Thyroid gland (tissue), 4 donors: ENCODE data around the gene RFX2. TPM values are rescaled to one million over a fixed set of nuclear protein-coding genes. Genes with fewer than 3 reads are reported as not detected.

Experiments
- DNase-seq, 2 donors: peaks; one replicate each; pipeline ENCODE4 v3.0.0-alpha.2; 2019
- H3K27ac ChIP-seq, 3 donors: fragments of 200-600 bp; sonication (generic); 1 replicate in 2 of 3; 2 replicates in 1 of 3; pipeline ENCODE4 v1.5.1; 2016 to 2019; ENCODE audit warnings: mild to moderate bottlenecking in 1 of 3, moderate library complexity in 1 of 3
- H3K27me3 ChIP-seq: fragments of 200-600 bp; sonication (generic); one replicate; pipeline ENCODE4 v1.5.1; 2019
- H3K36me3 ChIP-seq, 2 donors: fragments of 200-600 bp; sonication (generic); one replicate each; pipeline ENCODE4 v1.5.1; 2016 to 2019
- H3K4me1 ChIP-seq, 2 donors: fragments of 200-600 bp; sonication (generic); one replicate each; pipeline ENCODE4 v1.5.1; 2017 to 2019
- H3K4me3 ChIP-seq, 3 donors: fragments of 200-600 bp; sonication (generic); replicated peaks in 1 of 3; 1 replicate in 2 of 3; 2 replicates in 1 of 3; pipeline ENCODE4 v1.5.1; 2016; ENCODE audit warnings: mild to moderate bottlenecking in 1 of 3
- H3K9me3 ChIP-seq: fragments of 200-600 bp; sonication (generic); one replicate; pipeline ENCODE4 v1.5.1; 2017
- CTCF ChIP-seq, 6 experiments: fragments of 200-600 bp in 3 of 6; fragments of 450-650 bp in 3 of 6; sonication (generic) in 3 of 6; IDR thresholded peaks; one replicate each; pipeline ENCODE4 v1.5.1; 2016 to 2019; ENCODE audit warnings: antibody characterized with exemption in 6 of 6, mild to moderate bottlenecking in 2 of 6, inconsistent platforms in 1 of 6, moderate library complexity in 1 of 6
- POLR2A ChIP-seq, 2 donors: fragments of 450-650 bp; IDR thresholded peaks; one replicate each; pipeline ENCODE4 v1.6.1; 2017; ENCODE audit warnings: antibody characterized with exemption in 2 of 2, mild to moderate bottlenecking in 2 of 2, moderate library complexity in 1 of 2
- WGBS, 2 donors: methylation state at CpG; one replicate each; pipeline ENCODE4 v1.1.5; 2017; 5-methylcytosine and 5-hydroxymethylcytosine counted together
- intact Hi-C: fragments of 100-400 bp; cut with DNase I; formaldehyde crosslinking; loops from one replicate; pipeline ENCODE4 v1.15.1; 2023
- total RNA-seq, 4 donors: library from RNA; depleted of rRNA; stranded (reverse); fragments of >200 nt; gene quantifications; one replicate each; pipeline ENCODE4 v1.2.3, GENCODE V29; 2016

RFX2 gene
- total RNA-seq, 4 donors from 2014 or later = 4.1 to 10.6 (median 7.7) TPM

GRCh38 chr19:6138066-6138465, 27.8 kb upstream of the RFX2 start:
- H3K27ac ChIP-seq = no peak overlapping the region
- no peak for DNase-seq
- TF ChIP-seq CTCF (IDR thresholded peaks at IDR 0.05) = no peak
- no peak for TF ChIP-seq POLR2A (IDR thresholded peaks at IDR 0.05)
- H3K4me3 ChIP-seq = no peak overlapping the region
- no peaks in the 10 kb centered on the region for H3K27me3 ChIP-seq
- H3K36me3 ChIP-seq = no peaks in the 10 kb centered on the region
- no peaks in the 10 kb centered on the region for H3K4me1 ChIP-seq
- no peaks in the 10 kb centered on the region for H3K9me3 ChIP-seq
- intact Hi-C loops = no loop called here
- WGBS, 2 donors = 42 to 44% methylated on average over 7 of the region's 7 CpGs

GRCh38 chr19:6133231-6133630, 22.9 kb upstream of the RFX2 start:
- intact Hi-C loops = no loop called here
- Histone ChIP-seq H3K4me1 (no peaks in the 10 kb centered on the region), H3K9me3 (no peaks in the 10 kb centered on the region), H3K27me3 (no peaks in the 10 kb centered on the region), H3K36me3 (no peaks in the 10 kb centered on the region), H3K4me3 (no peak overlapping the region), H3K27ac (no peak overlapping the region)
- no peak for TF ChIP-seq CTCF (IDR thresholded peaks at IDR 0.05)
- TF ChIP-seq POLR2A (IDR thresholded peaks at IDR 0.05) = no peak
- DNase-seq = no peak
- WGBS, 2 donors = 89 to 93% methylated on average over 5 of the region's 5 CpGs

GRCh38 chr19:6132482-6132881, 22.2 kb upstream of the RFX2 start:
- TF ChIP-seq POLR2A (IDR thresholded peaks at IDR 0.05) (no peak), CTCF (IDR thresholded peaks at IDR 0.05) (no peak)
- DNase-seq = no peak
- no peak overlapping the region for H3K4me3 ChIP-seq
- WGBS, 2 donors = 85 to 95% methylated on average over 4 of the region's 4 CpGs
- H3K27ac ChIP-seq = no peak overlapping the region
- H3K27me3 ChIP-seq = no peaks in the 10 kb centered on the region
- H3K36me3 ChIP-seq = no peaks in the 10 kb centered on the region
- H3K9me3 ChIP-seq = no peaks in the 10 kb centered on the region
- H3K4me1 ChIP-seq = no peaks in the 10 kb centered on the region
- intact Hi-C loops = no loop called here

GRCh38 chr19:6127716-6128335, 17.5 kb upstream of the RFX2 start:
- WGBS, 2 donors = 89% methylated on average over 6 of the region's 6 CpGs
- intact Hi-C loops = loop anchor here (2.0 kb wide), 1 partner anchor 79 kb away; no protein-coding TSS in a partner anchor
- H3K27me3 ChIP-seq = no peaks in the 10 kb centered on the region
- H3K4me1 ChIP-seq = no peaks in the 10 kb centered on the region
- DNase-seq = no peak
- H3K27ac ChIP-seq = no peak overlapping the region
- H3K4me3 ChIP-seq = no peak overlapping the region
- no peak for TF ChIP-seq CTCF (IDR thresholded peaks at IDR 0.05)
- no peak for TF ChIP-seq POLR2A (IDR thresholded peaks at IDR 0.05)
- no peaks in the 10 kb centered on the region for H3K36me3 ChIP-seq
- no peaks in the 10 kb centered on the region for H3K9me3 ChIP-seq

GRCh38 chr19:6126335-6126974, 16.2 kb upstream of the RFX2 start:
- no peak overlapping the region for H3K27ac ChIP-seq
- intact Hi-C loops = loop anchor here (2.0 kb wide), 1 partner anchor 78 kb away; no protein-coding TSS in a partner anchor
- DNase-seq = no peak
- H3K4me1 ChIP-seq = no peaks in the 10 kb centered on the region
- no peaks in the 10 kb centered on the region for H3K9me3 ChIP-seq
- no peaks in the 10 kb centered on the region for H3K27me3 ChIP-seq
- H3K36me3 ChIP-seq = no peaks in the 10 kb centered on the region
- 45 to 59% methylated on average over 3 of the region's 3 CpGs for WGBS, 2 donors
- TF ChIP-seq POLR2A (IDR thresholded peaks at IDR 0.05) (no peak), CTCF (IDR thresholded peaks at IDR 0.05) (peak in 1 of 6 experiments; percentile 8)
- H3K4me3 ChIP-seq = no peak overlapping the region
